SK-N-SH treated with all-trans-retinoic acid at 6 μM for 48 hours (cell line): ENCODE results near the gene NARF.

ENCODE experiments used
- ATAC-seq: fragments of 200-7000 bp; cut with Tn5 transposase; 3 replicates; pipeline ENCODE4 v1.9.1; 2020; ENCODE audit warnings: mild to moderate bottlenecking, moderate library complexity
- ARNTL ChIP-seq: fragments of 450-650 bp; formaldehyde crosslinking; IDR thresholded peaks from 2 replicates; pipeline ENCODE4 v1.5.0; 2020; ENCODE audit warnings: low read depth, mild to moderate bottlenecking, moderate library complexity, borderline replicate concordance
- BACH2 ChIP-seq: fragments of 250-450 bp; sonication (Bioruptor Pico); IDR thresholded peaks from 2 replicates; pipeline ENCODE4 v1.9.0; 2021; ENCODE audit warnings: mild to moderate bottlenecking, borderline replicate concordance
- CREB5 ChIP-seq: fragments of 250-450 bp; sonication (Bioruptor Pico); IDR thresholded peaks from 2 replicates; pipeline ENCODE4 v1.5.1; 2020; ENCODE audit warnings: low read depth, mild to moderate bottlenecking, moderate library complexity
- CSDC2 ChIP-seq: fragments of 250-450 bp; sonication (Bioruptor Pico); IDR thresholded peaks from 2 replicates; pipeline ENCODE4 v1.5.0; 2020; ENCODE audit warnings: mild to moderate bottlenecking, moderate library complexity
- ESRRG ChIP-seq: fragments of 250-450 bp; sonication (Bioruptor Pico); IDR thresholded peaks from 2 replicates; pipeline ENCODE4 v1.6.1; 2021; ENCODE audit warnings: mild to moderate bottlenecking
- GLIS3 ChIP-seq: fragments of 250-450 bp; sonication (Bioruptor Pico); IDR thresholded peaks from 2 replicates; pipeline ENCODE4 v1.5.0; 2020; ENCODE audit warnings: mild to moderate bottlenecking, moderate library complexity
- PATZ1 ChIP-seq: fragments of 250-450 bp; sonication (Bioruptor Pico); IDR thresholded peaks from 2 replicates; pipeline ENCODE4 v1.8.0; 2020; ENCODE audit warnings: mild to moderate bottlenecking, moderate library complexity, borderline replicate concordance
- PPARA ChIP-seq: fragments of 250-450 bp; sonication (Bioruptor Pico); IDR thresholded peaks from 2 replicates; pipeline ENCODE4 v1.5.0; 2020; ENCODE audit warnings: mild to moderate bottlenecking, borderline replicate concordance
- RARB ChIP-seq: fragments of 250-450 bp; sonication (Bioruptor Pico); IDR thresholded peaks from 2 replicates; pipeline ENCODE4 v1.8.0; 2021; ENCODE audit warnings: mild to moderate bottlenecking, moderate library complexity
- SNAI2 ChIP-seq: fragments of 250-450 bp; sonication (Bioruptor Pico); IDR thresholded peaks from 2 replicates; pipeline ENCODE4 v1.5.0; 2020; ENCODE audit warnings: mild to moderate bottlenecking, moderate library complexity
- TCF4 ChIP-seq: fragments of 250-450 bp; sonication (Bioruptor Pico); IDR thresholded peaks from 2 replicates; pipeline ENCODE4 v1.8.0; 2021; ENCODE audit warnings: mild to moderate bottlenecking, moderate library complexity, borderline replicate concordance
- TOX ChIP-seq: fragments of 250-450 bp; sonication (Bioruptor Pico); IDR thresholded peaks from 2 replicates; pipeline ENCODE4 v1.8.0; 2021; ENCODE audit warnings: mild to moderate bottlenecking, moderate library complexity, borderline replicate concordance
- TSHZ2 ChIP-seq: fragments of 250-450 bp; sonication (Bioruptor Pico); IDR thresholded peaks from 2 replicates; pipeline ENCODE4 v1.5.0; 2020; ENCODE audit warnings: mild to moderate bottlenecking, moderate library complexity
- ZC3H10 ChIP-seq: fragments of 250-450 bp; sonication (Bioruptor Pico); IDR thresholded peaks from 2 replicates; pipeline ENCODE4 v1.5.1; 2021; ENCODE audit warnings: mild to moderate bottlenecking, moderate library complexity
- ZFP3 ChIP-seq: fragments of 250-450 bp; sonication (Bioruptor Pico); IDR thresholded peaks from 2 replicates; pipeline ENCODE4 v1.5.0; 2020; ENCODE audit warnings: mild to moderate bottlenecking, moderate library complexity
- ZFP30 ChIP-seq: fragments of 450-650 bp; formaldehyde crosslinking; IDR thresholded peaks from 2 replicates; pipeline ENCODE4 v1.5.0; 2022; ENCODE audit warnings: mild to moderate bottlenecking, moderate library complexity
- ZNF70 ChIP-seq: fragments of 450-650 bp; formaldehyde crosslinking; IDR thresholded peaks from 2 replicates; pipeline ENCODE4 v1.5.0; 2020; ENCODE audit warnings: mild to moderate bottlenecking, moderate library complexity
- TF ChIP-seq, protein P1 (sequence below): fragments of 250-450 bp; sonication (Bioruptor Pico); IDR thresholded peaks from 2 replicates; pipeline ENCODE4 v1.5.1; 2021; ENCODE audit warnings: mild to moderate bottlenecking, moderate library complexity
- TF ChIP-seq, protein P2 (sequence below): fragments of 250-450 bp; sonication (Bioruptor Pico); IDR thresholded peaks from 2 replicates; pipeline ENCODE4 v1.8.0; 2021; ENCODE audit warnings: low read depth, mild to moderate bottlenecking, moderate library complexity, borderline replicate concordance

Gene NARF

DNA sequence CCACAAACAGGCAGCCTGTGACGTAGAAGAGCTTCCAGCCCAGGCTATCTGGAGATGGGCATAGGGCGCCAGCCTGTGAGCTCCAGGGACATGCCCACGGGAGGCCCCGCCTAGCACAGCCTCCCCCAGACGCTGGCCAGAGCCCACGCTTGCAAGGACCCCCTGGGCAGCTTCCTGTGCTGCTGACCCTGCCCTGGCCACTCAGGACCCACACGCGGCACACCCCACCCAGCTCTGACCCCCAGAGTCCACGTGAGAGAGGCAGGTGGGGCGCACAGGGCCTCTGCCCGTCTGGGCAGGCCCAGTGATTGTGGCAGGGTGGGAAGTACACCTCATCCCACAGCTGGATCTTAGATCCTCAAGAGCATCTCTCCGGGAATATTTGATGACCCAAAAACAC, 11.9 kb upstream of the NARF start (continued):
- TF ChIP-seq, protein P1, sequence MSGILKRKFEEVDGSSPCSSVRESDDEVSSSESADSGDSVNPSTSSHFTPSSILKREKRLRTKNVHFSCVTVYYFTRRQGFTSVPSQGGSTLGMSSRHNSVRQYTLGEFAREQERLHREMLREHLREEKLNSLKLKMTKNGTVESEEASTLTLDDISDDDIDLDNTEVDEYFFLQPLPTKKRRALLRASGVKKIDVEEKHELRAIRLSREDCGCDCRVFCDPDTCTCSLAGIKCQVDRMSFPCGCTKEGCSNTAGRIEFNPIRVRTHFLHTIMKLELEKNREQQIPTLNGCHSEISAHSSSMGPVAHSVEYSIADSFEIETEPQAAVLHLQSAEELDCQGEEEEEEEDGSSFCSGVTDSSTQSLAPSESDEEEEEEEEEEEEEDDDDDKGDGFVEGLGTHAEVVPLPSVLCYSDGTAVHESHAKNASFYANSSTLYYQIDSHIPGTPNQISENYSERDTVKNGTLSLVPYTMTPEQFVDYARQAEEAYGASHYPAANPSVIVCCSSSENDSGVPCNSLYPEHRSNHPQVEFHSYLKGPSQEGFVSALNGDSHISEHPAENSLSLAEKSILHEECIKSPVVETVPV (CRISPR knock-in tag), result no peak
- TF ChIP-seq BACH2 (CRISPR knock-in tag) (no peak), RARB (CRISPR knock-in tag) (no peak), GLIS3 (no peak), ZC3H10 (CRISPR knock-in tag) (no peak)
- TF ChIP-seq, protein P2, sequence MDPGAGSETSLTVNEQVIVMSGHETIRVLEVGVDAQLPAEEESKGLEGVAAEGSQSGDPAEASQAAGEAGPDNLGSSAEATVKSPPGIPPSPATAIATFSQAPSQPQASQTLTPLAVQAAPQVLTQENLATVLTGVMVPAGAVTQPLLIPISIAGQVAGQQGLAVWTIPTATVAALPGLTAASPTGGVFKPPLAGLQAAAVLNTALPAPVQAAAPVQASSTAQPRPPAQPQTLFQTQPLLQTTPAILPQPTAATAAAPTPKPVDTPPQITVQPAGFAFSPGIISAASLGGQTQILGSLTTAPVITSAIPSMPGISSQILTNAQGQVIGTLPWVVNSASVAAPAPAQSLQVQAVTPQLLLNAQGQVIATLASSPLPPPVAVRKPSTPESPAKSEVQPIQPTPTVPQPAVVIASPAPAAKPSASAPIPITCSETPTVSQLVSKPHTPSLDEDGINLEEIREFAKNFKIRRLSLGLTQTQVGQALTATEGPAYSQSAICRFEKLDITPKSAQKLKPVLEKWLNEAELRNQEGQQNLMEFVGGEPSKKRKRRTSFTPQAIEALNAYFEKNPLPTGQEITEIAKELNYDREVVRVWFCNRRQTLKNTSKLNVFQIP (CRISPR knock-in tag), result no peak

DNA sequence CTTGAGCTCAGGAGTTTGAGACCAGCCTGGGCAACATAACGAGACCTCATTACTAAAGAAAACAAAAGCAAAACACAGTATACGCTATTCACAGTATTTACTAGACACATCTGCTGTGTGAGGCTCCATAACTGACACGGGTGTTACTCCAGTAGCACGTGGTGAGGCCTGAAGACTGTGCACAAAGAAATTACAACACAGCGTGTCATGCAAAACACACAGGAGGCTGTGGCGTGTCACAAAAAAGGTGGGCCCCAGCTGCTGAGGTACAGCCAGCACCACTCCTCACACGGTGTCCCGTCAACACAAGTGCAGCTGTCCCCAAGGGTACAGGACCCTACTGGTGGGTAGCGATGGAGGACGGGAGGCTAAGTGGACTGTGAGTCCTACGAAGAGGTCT, 10.7 kb upstream of the NARF start:
- ATAC-seq, result no peak
- TF ChIP-seq ARNTL (CRISPR knock-in tag), result no peak
- TF ChIP-seq SNAI2 (CRISPR knock-in tag), result no peak
- TF ChIP-seq, protein P1 (CRISPR knock-in tag), result no peak
- TF ChIP-seq PATZ1 (CRISPR knock-in tag), result no peak
- no peak for TF ChIP-seq TSHZ2
- TF ChIP-seq ZC3H10 (CRISPR knock-in tag), result no peak
- TF ChIP-seq CSDC2, result no peak
- TF ChIP-seq ESRRG (CRISPR knock-in tag), result no peak
- no peak for TF ChIP-seq TOX
- no peak for TF ChIP-seq RARB (CRISPR knock-in tag)
- TF ChIP-seq TCF4, result no peak
- no peak for TF ChIP-seq BACH2 (CRISPR knock-in tag)
- no peak for TF ChIP-seq ZFP3 (CRISPR knock-in tag)
- TF ChIP-seq PPARA (CRISPR knock-in tag), result no peak
- no peak for TF ChIP-seq ZFP30
- TF ChIP-seq, all 23 proteins: peak for 0

DNA sequence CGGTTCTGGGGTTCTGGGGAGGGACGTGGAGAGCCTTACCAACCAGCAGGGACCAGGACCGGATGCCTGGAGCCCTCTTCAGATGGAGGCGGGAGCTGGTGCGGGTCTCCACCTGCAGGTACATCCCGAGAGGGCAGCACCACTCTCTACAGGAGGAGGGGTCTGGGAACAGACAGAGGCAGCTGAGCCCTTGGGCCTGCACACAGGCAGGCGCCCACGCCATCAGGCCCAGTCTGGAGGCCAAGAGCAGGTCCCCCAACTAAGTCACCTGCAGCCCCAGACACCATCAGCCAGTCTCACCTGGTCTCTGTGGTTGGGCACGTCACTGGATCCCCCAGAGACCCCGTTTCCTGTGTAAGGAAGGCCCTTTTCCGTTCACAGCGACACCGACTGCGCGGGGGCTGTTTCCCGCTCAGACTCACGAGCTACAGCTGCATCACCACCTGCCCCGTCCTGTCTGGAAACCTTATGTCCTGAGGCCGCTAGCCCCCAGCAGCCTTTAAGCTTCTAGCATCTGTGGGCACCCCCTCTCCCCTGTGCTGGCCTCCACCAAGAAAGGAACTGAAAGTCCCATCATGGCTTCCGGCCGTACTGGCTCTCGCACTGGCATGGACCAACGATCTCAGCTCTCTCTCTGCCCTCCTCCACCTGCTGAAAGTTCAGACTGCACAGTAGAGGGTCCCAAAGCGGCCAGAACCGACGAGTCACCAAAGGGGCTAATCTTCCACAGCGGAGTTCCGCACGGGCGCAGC, 9.2 kb upstream of the NARF start:
- no peak for ATAC-seq

GRCh38 chr17:82449883-82450356, 8.6 kb upstream of the NARF start:
- TF ChIP-seq TSHZ2 (no peak), CREB5 (CRISPR knock-in tag) (no peak), GLIS3 (no peak), SNAI2 (CRISPR knock-in tag) (no peak), ZNF70 (CRISPR knock-in tag) (no peak), ZC3H10 (CRISPR knock-in tag) (no peak)
- peak; percentile 8; the same call in 1 of the 3 replicates for ATAC-seq

More for the DNA sequence above, 9.2 kb upstream of the NARF start:
- TF ChIP-seq GLIS3 (no peak), SNAI2 (CRISPR knock-in tag) (no peak), TOX (no peak), PPARA (CRISPR knock-in tag) (no peak), TCF4 (no peak)
